Metanephros (tissue), 2 donors: ENCODE measurements around the gene ARF4. TPM values are rescaled to one million over a fixed set of nuclear protein-coding genes. Genes with fewer than 3 reads are reported as not detected.

Experiments
- small RNA-seq: library from RNA; depleted of rRNA; stranded (forward); fragments of <200 nt; gene quantifications from one replicate; pipeline ENCODE3, GENCODE V24; 2014; ENCODE audit warnings: low replicate concordance
- total RNA-seq: library from RNA; depleted of rRNA; stranded (reverse); fragments of >200 nt; gene quantifications from one replicate; pipeline ENCODE4 v1.2.3, GENCODE V29; 2014

Gene ARF4
- total RNA-seq = 128 TPM

GRCh38 chr3:57597127-57597923 lies at the start of gene ARF4:
TSS of gene ARF4 (minus strand) at chr3:57597344. CDS start at chr3:57597140, 204 bp downstream.

GRCh38 chr3:57555738-57556458 lies 41.2 kb downstream of the ARF4 start, which contains the start of gene PDE12:
TSS of gene PDE12 (plus strand) at chr3:57556274. CDS start at chr3:57556380, 106 bp downstream.

GRCh38 chr3:57544181-57545125 lies 52.7 kb downstream of the ARF4 start, which contains the start of gene DNAH12:
TSS of gene DNAH12 (minus strand) at chr3:57544344. CDS start at chr3:57542870, 1,474 bp downstream.

Small RNAs within 50 kb of the gene (small RNA-seq; reads per million reads assigned to genes)
- not detected for gene RNU6-108P
- gene RNU6-483P = not detected
- gene RNU6ATAC26P = not detected

Other genes with a start within 250 kb of the ARF4 start
- 0.41 TPM for gene DNAH12, start 53.0 kb downstream of the ARF4 start, total RNA-seq
- 14.4 TPM for gene PDE12, start 41.1 kb downstream of the ARF4 start, total RNA-seq
- gene DENND6A, start 95.7 kb upstream of the ARF4 start, total RNA-seq = 34.2 TPM
- 62.7 TPM for gene SLMAP, start 159.0 kb upstream of the ARF4 start, total RNA-seq